Measurements from ENCODE around the gene MARK3.

The MARK3 gene

DNA sequence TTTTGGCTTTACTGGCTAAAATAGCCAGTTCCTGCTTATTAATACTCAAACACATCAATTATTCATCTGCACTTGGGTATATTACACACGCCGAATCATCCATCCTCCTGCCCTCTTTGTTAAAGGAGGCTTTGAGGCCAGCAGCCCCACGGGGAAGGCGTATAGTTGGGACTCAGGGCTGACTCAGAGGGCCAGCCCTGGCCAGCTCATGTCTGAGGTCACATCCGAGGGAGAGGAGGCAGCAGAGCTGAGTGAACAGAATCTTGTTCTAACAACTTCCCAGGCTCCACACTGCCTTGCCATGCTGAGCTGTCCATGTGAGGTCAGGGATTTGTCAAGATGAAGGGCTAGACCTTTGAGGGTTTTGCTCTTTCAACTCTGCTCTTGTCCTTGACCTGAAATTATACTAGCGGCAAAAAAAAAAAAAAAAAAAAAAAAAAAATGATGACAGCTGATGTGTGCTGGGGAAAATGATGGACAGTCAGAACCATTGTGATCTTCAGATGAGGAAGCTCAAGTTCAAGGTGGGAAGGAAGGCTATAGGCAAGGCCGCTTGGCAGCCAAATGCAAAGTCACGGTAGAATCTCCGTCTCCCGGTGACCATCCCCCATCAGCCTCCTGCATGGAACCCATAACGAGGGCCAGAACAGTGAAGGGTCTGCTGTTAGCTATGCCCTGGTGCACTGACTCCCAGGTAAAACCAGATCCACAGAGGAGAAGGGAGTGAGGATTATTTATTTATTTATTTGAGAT is 12.5 kb upstream of the MARK3 start:
- no peak for ATAC-seq (ENCODE audit: insufficient read depth, low read depth)
- H3K27me3 ChIP-seq (ENCODE audit: insufficient read depth, low read length, poor library complexity): no peaks in the 10 kb centered on the region
- no peak overlapping the region for H3K4me2 ChIP-seq (ENCODE audit: insufficient read depth, low read length)
- H2AFZ ChIP-seq (ENCODE audit: low read depth, low read length): no peak overlapping the region
- no peak overlapping the region for H3K4me3 ChIP-seq (ENCODE audit: low read depth in 1 of 2, low read length in 2 of 2)
- TF ChIP-seq, protein P1, sequence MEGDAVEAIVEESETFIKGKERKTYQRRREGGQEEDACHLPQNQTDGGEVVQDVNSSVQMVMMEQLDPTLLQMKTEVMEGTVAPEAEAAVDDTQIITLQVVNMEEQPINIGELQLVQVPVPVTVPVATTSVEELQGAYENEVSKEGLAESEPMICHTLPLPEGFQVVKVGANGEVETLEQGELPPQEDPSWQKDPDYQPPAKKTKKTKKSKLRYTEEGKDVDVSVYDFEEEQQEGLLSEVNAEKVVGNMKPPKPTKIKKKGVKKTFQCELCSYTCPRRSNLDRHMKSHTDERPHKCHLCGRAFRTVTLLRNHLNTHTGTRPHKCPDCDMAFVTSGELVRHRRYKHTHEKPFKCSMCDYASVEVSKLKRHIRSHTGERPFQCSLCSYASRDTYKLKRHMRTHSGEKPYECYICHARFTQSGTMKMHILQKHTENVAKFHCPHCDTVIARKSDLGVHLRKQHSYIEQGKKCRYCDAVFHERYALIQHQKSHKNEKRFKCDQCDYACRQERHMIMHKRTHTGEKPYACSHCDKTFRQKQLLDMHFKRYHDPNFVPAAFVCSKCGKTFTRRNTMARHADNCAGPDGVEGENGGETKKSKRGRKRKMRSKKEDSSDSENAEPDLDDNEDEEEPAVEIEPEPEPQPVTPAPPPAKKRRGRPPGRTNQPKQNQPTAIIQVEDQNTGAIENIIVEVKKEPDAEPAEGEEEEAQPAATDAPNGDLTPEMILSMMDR (IDR thresholded peaks at IDR 0.05; ENCODE audit: borderline replicate concordance, extremely low read depth, low read length, poor library complexity, severe bottlenecking): no peak
- no peaks in the 10 kb centered on the region for H4K20me1 ChIP-seq (ENCODE audit: insufficient read depth, low read length)
- H3K27ac ChIP-seq (ENCODE audit: low read length): no peak overlapping the region
- no peaks in the 10 kb centered on the region for H3K36me3 ChIP-seq (ENCODE audit: insufficient read depth, low read length)
- no peak overlapping the region for H3K9ac ChIP-seq (ENCODE audit: low read depth, low read length)
- no peaks in the 10 kb centered on the region for H3K4me1 ChIP-seq (ENCODE audit: insufficient read depth, low read length)
- no peak for DNase-seq
- no peaks in the 10 kb centered on the region for H3K9me3 ChIP-seq (ENCODE audit: insufficient read depth, low read length, severe bottlenecking)
- H3K79me2 ChIP-seq (ENCODE audit: insufficient read depth, low read length): no peaks in the 10 kb centered on the region

DNA sequence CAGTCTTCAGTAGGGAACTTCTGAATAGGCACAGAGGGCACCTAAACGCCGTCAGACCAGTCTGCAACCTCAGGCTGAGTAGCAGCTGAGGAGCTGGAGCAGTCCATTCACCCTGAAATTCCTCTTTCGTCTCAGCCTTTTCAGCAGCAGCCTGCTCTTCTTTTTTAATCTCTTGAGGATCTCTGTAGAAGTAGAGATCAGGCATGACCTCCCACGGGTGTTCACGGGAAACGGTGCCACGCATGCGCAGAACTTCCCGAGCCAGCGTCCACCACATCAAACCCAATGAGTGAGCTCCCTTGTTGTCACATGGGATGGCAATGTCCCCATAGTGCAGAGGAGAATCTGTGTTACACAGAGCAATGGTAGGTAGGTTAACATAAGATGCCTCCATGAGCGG is 11.1 kb upstream of the MARK3 start:
- no peak overlapping the region for H3K9ac ChIP-seq (ENCODE audit: low read depth, low read length)
- no peaks in the 10 kb centered on the region for H3K79me2 ChIP-seq (ENCODE audit: insufficient read depth, low read length)
- H3K4me2 ChIP-seq (ENCODE audit: insufficient read depth, low read length): no peak overlapping the region
- H3K27ac ChIP-seq (ENCODE audit: low read length): no peak overlapping the region
- H3K36me3 ChIP-seq (ENCODE audit: insufficient read depth, low read length): no peaks in the 10 kb centered on the region
- no peaks in the 10 kb centered on the region for H4K20me1 ChIP-seq (ENCODE audit: insufficient read depth, low read length)
- TF ChIP-seq, protein P1 (IDR thresholded peaks at IDR 0.05; ENCODE audit: borderline replicate concordance, extremely low read depth, low read length, poor library complexity, severe bottlenecking): no peak
- TF ChIP-seq EZH2 (IDR thresholded peaks at IDR 0.05; ENCODE audit: borderline replicate concordance, low read depth, low read length, severe bottlenecking): no peak
- H3K9me3 ChIP-seq (ENCODE audit: insufficient read depth, low read length, severe bottlenecking): no peaks in the 10 kb centered on the region
- peaks cover 7% of the 10 kb centered on the region for H3K27me3 ChIP-seq (ENCODE audit: insufficient read depth, low read length, poor library complexity)
- DNase-seq (no peak), ATAC-seq (ENCODE audit: insufficient read depth, low read depth) (no peak)
- H3K4me3 ChIP-seq (ENCODE audit: low read depth in 1 of 2, low read length in 2 of 2): no peak overlapping the region
- no peak overlapping the region for H2AFZ ChIP-seq (ENCODE audit: low read depth, low read length)
- H3K4me1 ChIP-seq (ENCODE audit: insufficient read depth, low read length): no peaks in the 10 kb centered on the region

DNA sequence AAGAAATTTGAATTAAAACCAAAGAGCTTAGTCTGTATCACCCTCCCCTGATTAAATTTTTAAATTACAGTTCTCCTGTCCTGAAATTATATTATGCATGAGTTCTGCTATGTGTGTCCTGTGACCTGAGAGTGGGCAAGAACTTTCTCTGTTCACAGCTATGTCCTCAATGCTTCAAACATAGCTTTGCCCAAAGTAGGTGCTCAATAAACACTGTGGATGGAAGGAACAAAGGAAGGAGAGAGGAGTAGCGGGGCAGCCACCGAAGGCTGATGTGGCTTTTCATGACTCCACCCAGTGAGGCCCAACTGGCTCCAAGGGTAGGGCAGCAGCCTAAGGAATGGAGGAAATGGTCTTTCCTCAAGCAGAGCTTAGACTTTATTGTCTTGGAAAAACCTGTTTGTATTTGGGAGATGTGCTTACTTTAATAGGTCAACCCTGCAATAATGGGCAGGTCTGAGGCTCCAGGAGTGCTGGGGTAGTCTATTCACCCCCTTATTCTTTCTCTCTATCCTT is 7.6 kb upstream of the MARK3 start:
- ATAC-seq (ENCODE audit: insufficient read depth, low read depth) (no peak), DNase-seq (no peak)
- H2AFZ ChIP-seq (ENCODE audit: low read depth, low read length): no peak overlapping the region
- H3K36me3 ChIP-seq (ENCODE audit: insufficient read depth, low read length): no peaks in the 10 kb centered on the region
- peaks cover 22% of the 10 kb centered on the region for H3K27me3 ChIP-seq (ENCODE audit: insufficient read depth, low read length, poor library complexity)
- H3K9me3 ChIP-seq (ENCODE audit: insufficient read depth, low read length, severe bottlenecking): no peaks in the 10 kb centered on the region
- no peaks in the 10 kb centered on the region for H3K79me2 ChIP-seq (ENCODE audit: insufficient read depth, low read length)
- no peak overlapping the region for H3K9ac ChIP-seq (ENCODE audit: low read depth, low read length)
- H3K4me1 ChIP-seq (ENCODE audit: insufficient read depth, low read length): no peaks in the 10 kb centered on the region
- H3K4me3 ChIP-seq (ENCODE audit: low read depth in 1 of 2, low read length in 2 of 2): no peak overlapping the region
- H3K27ac ChIP-seq (ENCODE audit: low read length): no peak overlapping the region
- no peaks in the 10 kb centered on the region for H4K20me1 ChIP-seq (ENCODE audit: insufficient read depth, low read length)
- no peak for TF ChIP-seq EZH2 (IDR thresholded peaks at IDR 0.05; ENCODE audit: borderline replicate concordance, low read depth, low read length, severe bottlenecking)
- TF ChIP-seq, protein P1 (IDR thresholded peaks at IDR 0.05; ENCODE audit: borderline replicate concordance, extremely low read depth, low read length, poor library complexity, severe bottlenecking): no peak
- H3K4me2 ChIP-seq (ENCODE audit: insufficient read depth, low read length): no peak overlapping the region

Data from DND-41 (cell line).